Hepatocyte (in vitro differentiated cells): Measurements from ENCODE around the gene ATF4. TPM values are rescaled to one million over a fixed set of nuclear protein-coding genes. Genes with fewer than 3 reads are reported as not detected.
A peak's percentile ranks its signal among the peaks of the same experiment; 100 is the strongest.
"Not testable (repeated sequence)": the region's sequence is repeated elsewhere in the genome, so short reads cannot be mapped to it uniquely, and the experiment has no call there.

ENCODE experiments used
- DNase-seq: peaks from one replicate; pipeline ENCODE4 v3.0.0-alpha.2; 2016; ENCODE audit warnings: low spot score
- H2AFZ ChIP-seq: fragments of 200-600 bp; sonication (generic); 2 replicates; pipeline ENCODE4 v1.6.0; 2016; ENCODE audit warnings: antibody characterized with exemption, mild to moderate bottlenecking
- H3K27ac ChIP-seq: fragments of 200-600 bp; sonication (generic); 2 replicates; pipeline ENCODE4 v1.5.1; 2016; ENCODE audit warnings: mild to moderate bottlenecking
- H3K27me3 ChIP-seq: fragments of 200-600 bp; sonication (generic); 2 replicates; pipeline ENCODE4 v1.6.1; 2016
- H3K36me3 ChIP-seq: fragments of 200-600 bp; sonication (generic); replicated peaks from 2 replicates; pipeline ENCODE4 v1.5.1; 2016; ENCODE audit warnings: low read depth; ENCODE audit not compliant: insufficient read depth
- H3K4me1 ChIP-seq: fragments of 200-600 bp; sonication (generic); 2 replicates; pipeline ENCODE4 v1.5.1; 2016; ENCODE audit warnings: mild to moderate bottlenecking, moderate library complexity; ENCODE audit not compliant: insufficient read depth
- H3K4me2 ChIP-seq: fragments of 200-600 bp; sonication (generic); 2 replicates; pipeline ENCODE4 v1.6.0; 2016
- H3K4me3 ChIP-seq: fragments of 200-600 bp; sonication (generic); 2 replicates; pipeline ENCODE4 v1.5.1; 2016; ENCODE audit warnings: mild to moderate bottlenecking
- H3K79me2 ChIP-seq: fragments of 200-600 bp; sonication (generic); 2 replicates; pipeline ENCODE4 v1.6.0; 2017; ENCODE audit warnings: mild to moderate bottlenecking
- H3K9me2 ChIP-seq: fragments of 200-600 bp; sonication (generic); replicated peaks from 2 replicates; pipeline ENCODE4 v1.6.0; 2017; ENCODE audit warnings: mild to moderate bottlenecking; ENCODE audit not compliant: insufficient read depth
- H3K9me3 ChIP-seq: fragments of 200-600 bp; sonication (generic); 2 replicates; pipeline ENCODE4 v1.5.1; 2016; ENCODE audit warnings: low read depth, mild to moderate bottlenecking
- H4K20me1 ChIP-seq: fragments of 200-600 bp; sonication (generic); 2 replicates; pipeline ENCODE4 v1.6.0; 2016; ENCODE audit warnings: mild to moderate bottlenecking; ENCODE audit not compliant: insufficient read depth, poor library complexity, severe bottlenecking
- EZH2 ChIP-seq: fragments of 200-600 bp; sonication (generic); IDR thresholded peaks from 2 replicates; pipeline ENCODE4 v1.6.1; 2016; ENCODE audit warnings: antibody characterized with exemption, mild to moderate bottlenecking, borderline replicate concordance
- EZH2phosphoT487 ChIP-seq: fragments of 200-600 bp; sonication (generic); IDR thresholded peaks from one replicate; pipeline ENCODE4 v1.6.1; 2018; ENCODE audit warnings: antibody characterized with exemption, mild to moderate bottlenecking, low read depth, moderate library complexity; ENCODE audit not compliant: unreplicated experiment, severe bottlenecking
- WGBS: methylation state at CpG from one replicate; pipeline ENCODE4 v1.1.6; 2016; ENCODE audit warnings: low lambda C conversion rate; ENCODE audit errors: missing lambda C conversion rate; 5-methylcytosine and 5-hydroxymethylcytosine counted together
- polyA plus RNA-seq: library from polyadenylated mRNA; unstranded; fragments of >200 nt; fragmentation: Nextera tagmentation; extraction: Ambion mirVana; gene quantifications from 2 replicates; pipeline ENCODE4 v1.2.1, GENCODE V29; 2016
- total RNA-seq: library from RNA; depleted of rRNA; stranded (reverse); fragments of >200 nt; gene quantifications from 2 replicates; pipeline ENCODE4 v1.2.3, GENCODE V29; 2014
- TF ChIP-seq, protein P1 (sequence below): fragments of 200-600 bp; sonication (generic); IDR thresholded peaks from 2 replicates; pipeline ENCODE4 v1.5.1; 2016; ENCODE audit warnings: antibody characterized with exemption, mild to moderate bottlenecking; ENCODE audit not compliant: poor library complexity

ATF4 gene
- total and polyA plus RNA-seq, 2 experiments from 2014 or later, result 144 to 231 TPM

DNA sequence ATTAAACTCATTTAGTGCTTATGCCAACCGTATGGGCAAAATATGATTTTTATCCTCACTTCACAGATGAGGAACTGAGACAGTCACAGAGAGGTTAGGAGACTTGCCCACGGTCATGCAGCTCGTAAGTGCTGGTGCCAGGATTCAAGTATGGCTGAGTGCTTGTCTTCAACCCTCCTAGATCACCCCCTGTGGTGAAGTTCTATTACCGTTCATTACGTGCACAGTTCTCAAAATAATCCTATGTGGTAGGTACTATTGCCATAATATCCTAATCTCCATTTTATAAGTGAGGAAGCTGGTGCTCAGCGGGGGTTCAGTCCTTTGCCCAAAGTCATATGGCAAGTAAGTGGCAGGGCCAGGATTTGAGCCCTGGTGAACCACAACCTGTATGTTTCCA lies 16.7 kb upstream of the ATF4 start:
- Histone ChIP-seq H3K79me2 (peaks cover 57% of the 10 kb centered on the region), H4K20me1 (peaks cover 3% of the 10 kb centered on the region), H3K27me3 (no peaks in the 10 kb centered on the region), H3K27ac (peak overlapping the region; percentile 77), H3K9me2 (no peaks in the 10 kb centered on the region), H3K4me2 (peak overlapping the region; percentile 89), H3K36me3 (no peaks in the 10 kb centered on the region), H3K9me3 (no peaks in the 10 kb centered on the region), H2AFZ (no peak overlapping the region), H3K4me1 (peaks cover 24% of the 10 kb centered on the region), H3K4me3 (no peak overlapping the region)
- WGBS, result 79% methylated on average over 6 of the region's 6 CpGs
- TF ChIP-seq, protein P1, sequence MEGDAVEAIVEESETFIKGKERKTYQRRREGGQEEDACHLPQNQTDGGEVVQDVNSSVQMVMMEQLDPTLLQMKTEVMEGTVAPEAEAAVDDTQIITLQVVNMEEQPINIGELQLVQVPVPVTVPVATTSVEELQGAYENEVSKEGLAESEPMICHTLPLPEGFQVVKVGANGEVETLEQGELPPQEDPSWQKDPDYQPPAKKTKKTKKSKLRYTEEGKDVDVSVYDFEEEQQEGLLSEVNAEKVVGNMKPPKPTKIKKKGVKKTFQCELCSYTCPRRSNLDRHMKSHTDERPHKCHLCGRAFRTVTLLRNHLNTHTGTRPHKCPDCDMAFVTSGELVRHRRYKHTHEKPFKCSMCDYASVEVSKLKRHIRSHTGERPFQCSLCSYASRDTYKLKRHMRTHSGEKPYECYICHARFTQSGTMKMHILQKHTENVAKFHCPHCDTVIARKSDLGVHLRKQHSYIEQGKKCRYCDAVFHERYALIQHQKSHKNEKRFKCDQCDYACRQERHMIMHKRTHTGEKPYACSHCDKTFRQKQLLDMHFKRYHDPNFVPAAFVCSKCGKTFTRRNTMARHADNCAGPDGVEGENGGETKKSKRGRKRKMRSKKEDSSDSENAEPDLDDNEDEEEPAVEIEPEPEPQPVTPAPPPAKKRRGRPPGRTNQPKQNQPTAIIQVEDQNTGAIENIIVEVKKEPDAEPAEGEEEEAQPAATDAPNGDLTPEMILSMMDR, result no peak
- no peak for TF ChIP-seq EZH2phosphoT487
- no peak for TF ChIP-seq EZH2
- no peak for DNase-seq

DNA sequence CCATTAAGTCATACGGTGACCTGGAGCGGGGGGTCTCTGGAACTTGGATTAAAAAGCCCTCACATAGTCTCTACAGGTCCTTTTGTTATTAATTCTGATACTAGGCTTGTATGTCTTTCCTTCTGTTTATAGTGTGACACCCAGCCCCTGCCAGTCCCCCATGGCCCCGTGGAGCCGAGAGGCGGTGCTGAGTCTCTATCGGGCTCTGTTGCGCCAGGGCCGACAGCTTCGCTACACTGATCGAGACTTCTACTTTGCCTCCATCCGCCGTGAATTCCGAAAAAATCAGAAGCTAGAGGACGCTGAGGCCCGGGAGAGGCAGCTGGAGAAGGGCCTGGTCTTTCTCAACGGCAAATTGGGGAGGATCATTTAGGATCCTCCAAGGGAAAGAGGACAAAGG lies 16.3 kb upstream of the ATF4 start:
- Histone ChIP-seq H3K79me2 (peaks cover 61% of the 10 kb centered on the region), H3K27me3 (no peaks in the 10 kb centered on the region), H3K4me1 (peaks cover 19% of the 10 kb centered on the region), H3K4me2 (peak overlapping the region; percentile 89), H3K4me3 (no peak overlapping the region), H3K27ac (no peak overlapping the region), H3K9me2 (no peaks in the 10 kb centered on the region), H3K36me3 (no peaks in the 10 kb centered on the region), H2AFZ (no peak overlapping the region), H3K9me3 (no peaks in the 10 kb centered on the region), H4K20me1 (peaks cover 3% of the 10 kb centered on the region)
- DNase-seq, result no peak
- TF ChIP-seq EZH2phosphoT487 (no peak), EZH2 (no peak)
- TF ChIP-seq, protein P1, result no peak
- 97% methylated on average over 16 of the region's 16 CpGs for WGBS

DNA sequence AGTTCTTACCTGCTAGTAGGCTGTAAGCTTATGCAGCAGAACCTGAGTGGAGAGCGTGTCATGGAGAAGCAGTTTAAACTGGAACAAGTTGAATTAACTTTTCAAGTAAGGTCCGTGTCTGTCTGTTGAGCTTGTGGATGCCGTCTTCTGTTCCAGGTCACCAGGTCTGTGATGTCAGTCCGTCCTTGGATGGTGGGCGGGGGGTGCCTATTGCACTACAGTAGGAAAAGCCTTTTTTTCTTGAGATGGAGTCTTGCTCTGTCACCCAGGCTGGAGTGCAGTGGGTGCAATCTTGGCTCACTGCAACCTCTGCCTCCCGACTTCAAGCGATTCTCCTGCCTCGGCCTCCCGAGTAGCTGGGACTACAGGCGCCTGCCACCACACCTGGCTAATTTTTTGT lies 13.3 kb upstream of the ATF4 start:
- H3K27me3 ChIP-seq, H2AFZ ChIP-seq, H3K4me2 ChIP-seq, H3K27ac ChIP-seq, H3K4me3 ChIP-seq, H3K9me3 ChIP-seq, DNase-seq, H3K36me3 ChIP-seq, H3K9me2 ChIP-seq: not testable (repeated sequence)
- Histone ChIP-seq H3K79me2 (peaks cover 82% of the 10 kb centered on the region), H3K4me1 (peaks cover 11% of the 10 kb centered on the region), H4K20me1 (peaks cover 19% of the 10 kb centered on the region)
- 92% methylated on average over 10 of the region's 10 CpGs for WGBS

DNA sequence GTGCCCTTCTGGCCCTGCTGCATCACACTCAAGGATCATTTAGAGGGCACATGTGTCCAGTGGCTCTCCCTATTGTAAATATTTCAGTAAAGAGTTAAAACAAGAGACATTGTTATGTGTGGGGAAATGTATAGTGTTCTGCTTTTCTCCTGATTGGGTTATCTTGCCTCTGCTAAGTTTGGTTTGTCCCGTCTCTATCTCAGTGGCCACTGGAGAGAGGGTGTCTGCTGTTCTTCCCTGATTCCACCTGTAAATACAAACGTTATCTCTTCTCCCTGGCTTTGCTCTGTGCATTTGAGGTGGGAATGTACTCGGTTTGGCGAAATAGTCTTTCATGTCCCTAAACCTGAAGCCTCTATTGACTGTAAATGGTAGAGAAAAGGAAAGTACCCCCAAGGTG lies 12.0 kb upstream of the ATF4 start:
- no peak for DNase-seq
- Histone ChIP-seq H4K20me1 (peaks cover 19% of the 10 kb centered on the region), H3K4me2 (no peak overlapping the region), H3K4me1 (peaks cover 7% of the 10 kb centered on the region), H3K4me3 (no peak overlapping the region), H3K9me3 (no peaks in the 10 kb centered on the region), H3K79me2 (peaks cover 72% of the 10 kb centered on the region), H3K27me3 (no peaks in the 10 kb centered on the region), H3K27ac (no peak overlapping the region), H2AFZ (no peak overlapping the region), H3K9me2 (no peaks in the 10 kb centered on the region), H3K36me3 (no peaks in the 10 kb centered on the region)
- WGBS, result 72% methylated on average over 4 of the region's 4 CpGs
- TF ChIP-seq EZH2 (no peak), EZH2phosphoT487 (no peak)
- TF ChIP-seq, protein P1, result no peak
